OCI-LY7 (cell line): Measurements from ENCODE around the gene WDR64. TPM values are rescaled to one million over a fixed set of nuclear protein-coding genes. Genes with fewer than 3 reads are reported as not detected.
"Not testable (repeated sequence)": the region's sequence is repeated elsewhere in the genome, so short reads cannot be mapped to it uniquely, and the experiment has no call there.

Source experiments
- BruUV-seq: library from RNA; stranded (reverse); fragments of 400-500 nt; replicated peaks from 2 replicates; lab custom pipeline; 2021; lab: Mats Ljungman, UMichigan
- CTCF ChIA-PET: fragments of 300-600 bp; sonication (Branson Sonifier 250); formaldehyde crosslinking; loops from one replicate; lab custom pipeline; 2022; ENCODE audit warnings: antibody characterized with exemption; ENCODE audit not compliant: unreplicated experiment; lab: Charles Lee
- POLR2A ChIA-PET: fragments of 300-600 bp; sonication (Branson Sonifier 250); formaldehyde crosslinking; loops from one replicate; lab custom pipeline; 2022; ENCODE audit warnings: antibody characterized with exemption; lab: Charles Lee
- DNase-seq: peaks from one replicate; pipeline ENCODE4 v3.0.0-alpha.2; 2015; ENCODE audit warnings: low spot score
- H2AFZ ChIP-seq: fragments of 200-600 bp; sonication (generic), shearing (Covaris generic); 2 replicates; pipeline ENCODE4 v1.6.1; 2014; ENCODE audit warnings: mild to moderate bottlenecking, antibody characterized with exemption, low read length, moderate library complexity
- H3K27ac ChIP-seq: fragments of 200-600 bp; sonication (generic); 2 replicates; pipeline ENCODE4 v1.5.1; 2014; ENCODE audit warnings: mixed run types, low read depth, mild to moderate bottlenecking, moderate library complexity, low read length, inconsistent platforms; ENCODE audit not compliant: poor library complexity, severe bottlenecking
- H3K36me3 ChIP-seq: fragments of 200-600 bp; sonication (generic); 2 replicates; pipeline ENCODE4 v1.6.1; 2014; ENCODE audit warnings: mild to moderate bottlenecking, antibody characterized with exemption, low read length, moderate library complexity, mixed read lengths; ENCODE audit not compliant: insufficient read depth
- H3K4me1 ChIP-seq: fragments of 200-600 bp; sonication (generic); 2 replicates; pipeline ENCODE4 v1.5.1; 2014; ENCODE audit warnings: mild to moderate bottlenecking, low read length; ENCODE audit not compliant: insufficient read depth, poor library complexity, severe bottlenecking
- H3K4me2 ChIP-seq: fragments of 200-600 bp; sonication (generic); 2 replicates; pipeline ENCODE4 v1.6.1; 2014; ENCODE audit warnings: mild to moderate bottlenecking, low read length
- H3K4me3 ChIP-seq: fragments of 200-600 bp; sonication (generic); 2 replicates; pipeline ENCODE4 v1.5.1; 2014; ENCODE audit warnings: mild to moderate bottlenecking, low read depth, low read length; ENCODE audit not compliant: poor library complexity, severe bottlenecking
- H3K79me2 ChIP-seq: fragments of 200-600 bp; sonication (generic); 2 replicates; pipeline ENCODE4 v1.6.1; 2016; ENCODE audit warnings: low read depth, mild to moderate bottlenecking, low read length, moderate library complexity, mixed read lengths; ENCODE audit not compliant: insufficient read depth
- H3K9me2 ChIP-seq: fragments of 200-600 bp; sonication (generic); 2 replicates; pipeline ENCODE4 v1.6.1; 2016; ENCODE audit warnings: mild to moderate bottlenecking, low read length, mixed read lengths; ENCODE audit not compliant: insufficient read depth
- H3K9me3 ChIP-seq: fragments of 200-600 bp; sonication (generic); 2 replicates; pipeline ENCODE4 v1.6.1; 2014; ENCODE audit warnings: mild to moderate bottlenecking, mixed run types, low read length, mixed read lengths
- H4K20me1 ChIP-seq: fragments of 200-600 bp; sonication (generic); 2 replicates; pipeline ENCODE4 v1.6.1; 2014; ENCODE audit warnings: mild to moderate bottlenecking, antibody characterized with exemption, low read length, moderate library complexity, mixed read lengths; ENCODE audit not compliant: insufficient read depth
- EZH2phosphoT487 ChIP-seq: fragments of 200-600 bp; sonication (generic); IDR thresholded peaks from 2 replicates; pipeline ENCODE4 v1.6.1; 2018; ENCODE audit warnings: low read depth, borderline replicate concordance, mild to moderate bottlenecking, mixed run types, antibody characterized with exemption, low read length, moderate library complexity, mixed read lengths
- intact Hi-C: fragments of 100-400 bp; cut with micrococcal nuclease; formaldehyde crosslinking; loops from one replicate; pipeline ENCODE4 v1.10.0; 2022; ENCODE audit not compliant: unreplicated experiment
- total RNA-seq, 2 experiments: library from RNA; depleted of rRNA in 1 of 2; stranded (reverse); fragments of >200 nt in 1 of 2; shearing (Covaris generic) in 1 of 2; gene quantifications; 2 replicates each; pipeline ENCODE4 v1.2.3, GENCODE V29; 2014 to 2022
- TF ChIP-seq, protein P1 (sequence below): fragments of 200-600 bp; sonication (generic); conservative IDR thresholded peaks from 2 replicates; pipeline ENCODE4 v1.5.1; 2014; ENCODE audit warnings: mild to moderate bottlenecking, antibody characterized with exemption, low read length, moderate library complexity, mixed read lengths

The WDR64 gene
- total RNA-seq, 2 experiments from 2014 or later, result not detected

DNA sequence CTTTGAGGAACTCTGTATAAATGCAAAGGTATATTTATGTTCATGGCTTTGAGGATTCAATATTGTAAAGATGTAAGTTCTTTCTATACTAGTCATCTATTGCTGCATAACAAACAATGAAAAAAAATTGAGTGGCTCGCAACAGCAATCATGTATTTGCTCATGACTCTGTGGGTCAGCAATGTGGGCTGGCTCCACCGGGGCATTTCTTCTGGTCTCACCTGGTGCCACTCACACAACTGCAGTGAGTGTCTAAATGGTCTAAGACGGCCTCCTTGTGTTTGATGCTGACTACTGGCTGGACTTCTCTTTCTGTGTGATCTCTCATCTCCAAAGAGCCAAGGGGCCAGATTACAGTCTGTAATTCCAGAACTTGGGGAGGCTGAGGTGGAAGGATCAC is 150.8 kb downstream of the WDR64 start:
- H3K4me2 ChIP-seq, result no peak overlapping the region
- no peak overlapping the region for H3K4me3 ChIP-seq
- TF ChIP-seq, protein P1, sequence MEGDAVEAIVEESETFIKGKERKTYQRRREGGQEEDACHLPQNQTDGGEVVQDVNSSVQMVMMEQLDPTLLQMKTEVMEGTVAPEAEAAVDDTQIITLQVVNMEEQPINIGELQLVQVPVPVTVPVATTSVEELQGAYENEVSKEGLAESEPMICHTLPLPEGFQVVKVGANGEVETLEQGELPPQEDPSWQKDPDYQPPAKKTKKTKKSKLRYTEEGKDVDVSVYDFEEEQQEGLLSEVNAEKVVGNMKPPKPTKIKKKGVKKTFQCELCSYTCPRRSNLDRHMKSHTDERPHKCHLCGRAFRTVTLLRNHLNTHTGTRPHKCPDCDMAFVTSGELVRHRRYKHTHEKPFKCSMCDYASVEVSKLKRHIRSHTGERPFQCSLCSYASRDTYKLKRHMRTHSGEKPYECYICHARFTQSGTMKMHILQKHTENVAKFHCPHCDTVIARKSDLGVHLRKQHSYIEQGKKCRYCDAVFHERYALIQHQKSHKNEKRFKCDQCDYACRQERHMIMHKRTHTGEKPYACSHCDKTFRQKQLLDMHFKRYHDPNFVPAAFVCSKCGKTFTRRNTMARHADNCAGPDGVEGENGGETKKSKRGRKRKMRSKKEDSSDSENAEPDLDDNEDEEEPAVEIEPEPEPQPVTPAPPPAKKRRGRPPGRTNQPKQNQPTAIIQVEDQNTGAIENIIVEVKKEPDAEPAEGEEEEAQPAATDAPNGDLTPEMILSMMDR, result no peak
- TF ChIP-seq EZH2phosphoT487, result no peak
- CTCF ChIA-PET, result no interaction called here
- no peaks in the 10 kb centered on the region for H3K9me3 ChIP-seq
- H3K9me2 ChIP-seq, result no peaks in the 10 kb centered on the region
- no peaks in the 10 kb centered on the region for H3K36me3 ChIP-seq
- H4K20me1 ChIP-seq, result no peaks in the 10 kb centered on the region
- POLR2A ChIA-PET, result interaction anchor here (0.7 kb wide), 1 partner anchor 852 kb away, joined by 6 read pairs; no protein-coding TSS in a partner anchor
- H3K79me2 ChIP-seq, result no peaks in the 10 kb centered on the region
- H2AFZ ChIP-seq, result no peak overlapping the region
- H3K27ac ChIP-seq, result no peak overlapping the region
- no TSS peak for BruUV-seq
- H3K4me1 ChIP-seq, result no peaks in the 10 kb centered on the region
- no peak for DNase-seq
- intact Hi-C loops, result no loop called here

DNA sequence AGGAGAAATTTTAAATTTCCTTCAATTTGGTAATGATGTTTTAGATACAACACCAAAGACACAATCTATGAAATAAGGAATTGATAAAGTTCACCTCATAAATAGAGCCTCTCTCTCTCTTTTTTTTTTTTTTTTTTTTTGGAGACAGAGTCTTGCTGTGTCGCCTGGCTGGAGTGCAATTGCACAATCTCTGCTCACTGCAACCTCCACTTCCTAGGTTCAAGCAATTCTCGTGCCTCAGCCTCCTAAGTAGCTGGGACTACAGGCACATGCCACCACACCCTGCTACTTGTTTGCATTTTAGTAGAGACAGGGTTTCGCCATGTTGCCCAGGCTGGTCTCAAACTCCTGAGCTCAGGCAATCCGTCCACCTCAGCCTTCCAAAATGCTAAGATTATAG is 152.6 kb downstream of the WDR64 start:
- BruUV-seq, H3K9me2 ChIP-seq, POLR2A ChIA-PET, CTCF ChIA-PET, H4K20me1 ChIP-seq, intact Hi-C loops, H3K79me2 ChIP-seq, H3K4me1 ChIP-seq, H3K4me2 ChIP-seq, H2AFZ ChIP-seq, H3K27ac ChIP-seq, DNase-seq, H3K4me3 ChIP-seq, H3K36me3 ChIP-seq, H3K9me3 ChIP-seq: not testable (repeated sequence)

DNA sequence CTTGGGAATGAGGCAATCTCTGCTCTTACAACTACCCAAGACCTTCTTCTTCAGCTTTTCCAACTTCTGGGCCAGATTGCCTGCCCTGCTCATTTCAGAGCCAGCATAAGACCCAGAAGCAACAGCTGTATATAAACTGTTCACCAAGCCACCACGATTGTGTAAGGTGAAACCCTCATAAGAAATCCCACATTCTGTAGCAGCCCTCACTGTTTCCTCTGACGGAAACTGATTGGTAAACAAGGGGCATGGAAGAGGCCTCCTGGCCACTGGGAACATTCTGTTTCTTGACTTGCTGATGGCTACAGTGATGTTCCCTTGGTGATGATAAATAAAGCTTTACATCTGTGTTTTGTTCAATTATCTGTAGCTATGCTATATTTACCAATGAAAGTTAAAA is 156.2 kb downstream of the WDR64 start:
- no peaks in the 10 kb centered on the region for H3K36me3 ChIP-seq
- intact Hi-C loops, result no loop called here
- H3K4me1 ChIP-seq, result no peaks in the 10 kb centered on the region
- ChIA-PET POLR2A (interaction anchor here (1.2 to 1.4 kb wide), 2 partner anchors 11 to 15 kb away, joined by 3 read pairs; no protein-coding TSS in a partner anchor), CTCF (no interaction called here)
- BruUV-seq, result no TSS peak
- no peak overlapping the region for H3K4me2 ChIP-seq
- H4K20me1 ChIP-seq, result no peaks in the 10 kb centered on the region
- no peaks in the 10 kb centered on the region for H3K9me3 ChIP-seq
- H3K27ac ChIP-seq, result no peak overlapping the region
- no peak overlapping the region for H2AFZ ChIP-seq
- H3K9me2 ChIP-seq, result no peaks in the 10 kb centered on the region
- TF ChIP-seq EZH2phosphoT487, result no peak
- no peak for DNase-seq
- H3K4me3 ChIP-seq, result no peak overlapping the region
- no peaks in the 10 kb centered on the region for H3K79me2 ChIP-seq
